Middle frontal gyrus (tissue), 1 donor: ENCODE results near the gene BCLAF3.

ENCODE experiments used
- DNase-seq: peaks from one replicate; pipeline ENCODE4 v3.0.0-alpha.2; 2015; ENCODE audit warnings: low spot score; ENCODE audit errors: extremely low spot score

BCLAF3 gene

GRCh38 chrX:19968276-19968675, 22.6 kb downstream of the BCLAF3 start:
- DNase-seq, result no peak

- DNase-seq, result no peak
Observed at GRCh38 chrX:19966056-19966455, 24.8 kb downstream of the BCLAF3 start.

- no peak for DNase-seq
Observed at GRCh38 chrX:19964017-19964710, 26.7 kb downstream of the BCLAF3 start.

- no peak for DNase-seq
Observed at GRCh38 chrX:19960913-19961312, 29.9 kb downstream of the BCLAF3 start.

DNA sequence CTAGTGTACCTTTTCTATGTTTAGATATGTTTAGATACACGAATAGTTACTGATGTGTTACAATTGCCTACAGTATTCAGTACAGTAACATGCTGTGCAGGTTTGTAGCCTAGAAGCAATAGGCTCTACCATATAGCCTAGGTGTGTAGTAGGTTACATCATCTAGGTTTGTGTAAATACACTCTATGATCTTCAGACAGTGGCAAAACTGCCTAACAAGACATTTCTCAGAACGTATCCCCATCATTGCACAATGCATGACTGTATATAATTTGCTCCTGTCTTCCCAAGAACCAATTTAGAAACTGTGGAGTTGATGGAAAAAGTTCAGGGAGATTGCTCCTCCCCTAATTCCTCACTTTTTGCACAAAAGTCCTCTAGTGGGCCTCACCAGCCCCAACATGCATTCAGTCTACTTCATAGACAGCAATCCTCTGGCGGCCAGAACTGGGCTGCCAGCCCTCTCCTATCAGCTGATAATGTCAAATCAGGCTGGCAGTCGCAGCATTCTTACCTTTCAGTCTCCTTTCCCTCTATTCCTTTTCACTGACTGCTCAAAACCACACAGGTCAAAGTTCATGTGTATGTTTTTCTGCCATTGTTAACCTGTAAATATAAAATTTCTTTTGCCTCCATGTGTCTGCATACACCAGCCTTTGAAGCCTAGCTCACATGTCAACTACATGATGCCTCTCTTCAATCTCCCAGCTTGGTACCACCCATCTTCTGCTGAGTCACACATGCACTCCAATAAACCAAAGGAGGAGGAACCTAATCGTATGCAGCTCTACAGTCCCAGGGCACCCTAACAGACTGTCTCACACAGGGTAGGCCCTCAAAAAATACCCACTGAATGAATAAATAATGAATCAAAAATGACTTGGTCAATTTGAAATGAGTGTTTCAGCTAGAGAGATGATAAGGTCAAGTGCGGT, 32.0 kb downstream of the BCLAF3 start:
- DNase-seq, result no peak

DNA sequence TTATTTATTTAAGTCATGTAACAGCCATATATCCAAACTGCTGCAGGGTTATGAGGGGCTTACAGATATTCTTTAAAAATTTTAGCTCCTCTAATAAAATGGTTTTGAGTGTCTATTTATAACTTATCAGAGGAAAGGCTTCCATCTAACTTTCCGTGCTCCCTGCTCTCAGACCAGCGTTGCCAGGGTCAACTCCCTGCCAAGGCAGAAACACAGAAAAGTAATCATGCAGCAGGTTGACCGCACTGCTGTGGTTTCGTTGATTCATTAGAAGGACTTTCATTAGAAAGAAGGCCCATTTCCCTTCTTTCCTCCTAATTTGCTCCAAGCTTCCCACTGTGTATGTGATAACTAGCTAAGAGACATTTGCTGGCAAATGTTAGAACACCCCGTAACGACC, 33.9 kb downstream of the BCLAF3 start:
- DNase-seq, result no peak

GRCh38 chrX:19956306-19956705, 34.6 kb downstream of the BCLAF3 start:
- DNase-seq, result no peak

GRCh38 chrX:19955306-19955705, 35.6 kb downstream of the BCLAF3 start:
- DNase-seq, result no peak

GRCh38 chrX:19954335-19955096, 36.3 kb downstream of the BCLAF3 start:
- no peak for DNase-seq

DNA sequence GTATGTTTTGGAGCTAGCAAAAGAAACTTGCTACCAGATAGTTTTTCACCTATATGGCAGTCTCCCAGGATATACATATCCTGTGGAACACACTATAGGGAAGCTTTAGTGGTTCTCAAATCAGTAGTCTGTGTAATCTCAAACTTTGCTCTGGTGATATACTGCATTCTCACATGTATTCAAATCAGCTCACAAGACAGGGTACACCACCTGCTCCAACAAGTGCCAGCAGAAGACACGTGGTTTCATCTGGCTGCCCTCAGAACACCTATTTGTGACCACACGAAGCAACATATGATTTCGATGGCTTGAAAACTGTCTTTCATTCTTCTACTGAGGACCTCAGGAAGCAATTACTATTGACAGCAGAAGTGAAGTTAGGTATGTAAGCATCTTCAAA, 37.7 kb downstream of the BCLAF3 start:
- DNase-seq, result no peak

DNA sequence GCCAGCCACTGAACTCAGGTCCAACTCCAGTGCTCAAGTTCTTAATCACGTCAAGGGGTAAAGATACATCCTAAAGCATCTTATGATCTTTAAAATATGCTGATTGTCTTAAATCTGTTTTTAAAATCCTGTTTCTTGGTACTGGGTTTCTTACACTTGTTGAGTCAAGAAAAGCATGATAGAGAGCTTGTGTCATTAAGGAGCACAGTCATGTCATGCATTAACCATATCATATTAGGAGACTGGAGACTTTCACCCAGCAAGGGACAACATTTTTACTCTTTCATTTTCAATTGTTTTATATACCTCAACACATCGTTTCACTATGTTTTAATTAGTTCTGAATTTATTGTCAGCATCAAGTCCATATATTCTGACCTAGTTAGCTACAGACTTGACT, 41.5 kb downstream of the BCLAF3 start:
- DNase-seq, result no peak

- DNase-seq, result no peak
Observed at GRCh38 chrX:19947612-19948011, 43.2 kb downstream of the BCLAF3 start.
